GF-D8 (cell line): Measurements from ENCODE around the gene KRTAP17-1.
"Not testable (repeated sequence)": the region's sequence is repeated elsewhere in the genome, so short reads cannot be mapped to it uniquely, and the experiment has no call there.

Source experiments
- DNase-seq: peaks from one replicate; lab custom pipeline; 2025; lab: John Stamatoyannopoulos, UW

KRTAP17-1 gene

GRCh38 chr17:41315204-41315794, at the start of gene KRTAP17-1:
TSS of gene KRTAP17-1 (minus strand) at chr17:41315710. CDS start at chr17:41315650, 60 bp downstream.
- DNase-seq = no peak

GRCh38 chr17:41363881-41364280, 48.4 kb upstream of the KRTAP17-1 start:
- DNase-seq = no peak

DNA sequence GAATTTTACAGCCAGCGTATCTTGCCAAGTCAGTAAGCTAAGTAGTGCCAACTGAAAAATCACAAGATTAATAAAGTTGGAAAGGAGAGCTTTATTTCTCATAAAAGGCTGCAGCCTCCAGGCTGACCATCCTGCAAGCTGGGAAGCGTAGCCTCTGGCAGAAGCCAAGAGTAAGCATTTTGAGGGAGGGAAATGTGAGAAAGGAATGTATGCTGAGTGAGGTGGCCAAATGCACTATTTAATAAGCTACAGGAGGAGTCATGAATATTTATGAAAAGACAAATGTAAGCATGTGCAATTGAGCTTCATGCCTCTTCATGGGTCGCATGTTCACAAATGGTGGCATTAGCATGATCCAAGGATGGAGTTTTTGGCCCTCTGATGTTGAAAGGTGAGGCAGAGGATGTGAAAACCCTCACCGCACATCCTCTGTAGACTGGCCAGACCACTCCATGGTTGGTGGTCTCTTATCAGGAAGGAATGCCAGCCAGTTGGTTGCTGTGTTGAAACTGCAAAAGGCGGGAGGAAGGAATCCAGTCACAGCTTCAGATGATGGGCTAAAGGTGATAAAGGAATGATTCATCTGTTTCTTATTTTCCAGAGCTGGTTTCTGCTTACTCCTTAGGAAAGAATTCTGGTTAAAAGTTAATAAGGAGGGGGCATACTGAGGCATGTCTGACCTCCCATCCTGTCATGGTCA, 44.9 kb upstream of the KRTAP17-1 start:
- no peak for DNase-seq

- DNase-seq = no peak
Measured at GRCh38 chr17:41354536-41354935, 39.0 kb upstream of the KRTAP17-1 start.

GRCh38 chr17:41352597-41353366, 37.3 kb upstream of the KRTAP17-1 start:
- DNase-seq = no peak

DNA sequence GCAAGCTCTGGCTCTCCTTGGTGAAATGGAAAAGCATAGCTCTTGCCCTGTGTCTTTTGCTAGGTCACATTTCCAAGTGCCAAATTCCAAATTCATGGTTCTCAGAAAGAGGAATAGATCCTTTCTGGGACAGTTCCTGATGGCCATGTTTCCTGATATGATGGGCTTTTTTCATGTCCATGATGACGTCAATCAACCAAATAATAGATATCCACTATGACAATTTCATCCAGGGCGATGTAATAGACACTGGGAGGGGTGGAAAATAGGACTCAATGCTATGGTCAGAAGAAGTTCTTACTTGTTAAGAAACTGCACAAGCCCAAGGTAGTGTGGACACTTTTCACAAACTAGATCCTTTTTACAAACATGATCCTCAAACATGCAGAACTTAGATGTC, 35.7 kb upstream of the KRTAP17-1 start:
- no peak for DNase-seq

DNA sequence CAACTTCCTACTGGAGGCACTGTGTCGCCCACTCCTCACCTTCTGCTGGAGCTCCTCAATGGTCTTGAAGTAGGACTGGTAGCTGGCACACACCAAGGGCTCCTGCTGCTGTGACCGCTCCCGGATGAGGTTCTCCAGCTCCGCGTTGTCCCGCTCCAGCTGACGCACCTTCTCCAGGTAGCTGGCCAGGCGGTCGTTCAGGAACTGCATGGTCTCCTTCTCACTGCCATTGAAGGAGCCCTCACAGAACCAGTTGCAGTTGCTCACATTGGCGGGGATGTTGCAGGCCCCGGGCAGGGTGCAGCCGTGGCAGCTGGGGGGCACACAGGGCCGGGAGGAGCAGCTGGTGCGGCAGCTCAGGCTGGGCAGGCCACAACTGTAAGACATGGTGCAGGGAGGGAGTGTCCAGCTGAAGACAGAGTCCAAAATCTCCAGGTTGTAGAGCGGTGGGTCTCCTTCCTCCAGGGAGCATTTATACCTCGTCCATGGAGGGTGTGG, 34.9 kb upstream of the KRTAP17-1 start, which contains the start of gene KRT33A:
Gene KRT33A (minus strand): TSS at position 448 of the 498 bp plus-strand sequence. CDS start 61 bp downstream, at position 387.
- not testable (repeated sequence) for DNase-seq

DNA sequence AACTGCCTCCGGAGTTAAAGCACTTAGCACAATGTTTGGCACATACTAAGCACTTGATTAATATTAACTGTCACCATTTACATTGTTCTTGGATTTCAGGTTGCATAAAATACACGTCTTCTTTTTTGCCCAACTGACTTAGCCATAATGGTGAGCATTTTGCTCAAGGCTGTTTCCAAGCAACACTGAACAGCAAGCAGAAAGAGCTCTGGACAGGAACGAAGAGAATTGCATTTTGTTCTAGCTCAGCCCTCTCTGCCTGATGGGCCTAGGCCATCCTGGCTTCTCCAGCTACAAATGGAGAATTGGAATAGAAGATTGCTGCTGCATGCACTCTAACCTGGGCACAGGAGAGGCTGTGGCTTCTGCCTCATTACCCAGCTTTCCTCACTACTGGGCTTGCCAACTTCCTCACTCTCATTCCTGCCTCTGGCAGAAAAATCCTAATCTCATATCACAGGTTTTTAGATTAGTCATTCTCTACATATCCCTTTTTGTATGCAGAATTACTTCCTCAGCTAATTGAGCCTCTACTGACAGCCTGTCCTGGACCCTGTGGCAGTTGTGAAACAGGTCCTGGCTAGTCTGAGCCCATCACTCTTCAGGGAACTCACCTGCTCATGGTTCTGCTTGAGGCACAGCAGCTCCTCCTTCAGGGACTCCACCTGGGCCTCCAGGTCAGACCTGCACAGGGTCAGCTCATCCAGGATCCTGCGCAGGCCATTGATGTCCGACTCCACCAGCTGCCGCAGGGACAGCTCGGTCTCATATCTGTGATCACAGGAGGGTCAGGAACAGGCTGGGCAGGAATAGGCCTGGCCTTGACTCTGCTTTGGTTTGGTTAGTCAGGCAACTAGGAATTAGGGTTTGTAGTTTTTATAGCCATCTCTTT, 32.6 kb upstream of the KRTAP17-1 start:
- DNase-seq = no peak

- not testable (repeated sequence) for DNase-seq
Measured at GRCh38 chr17:41346421-41346820, 30.9 kb upstream of the KRTAP17-1 start.

DNA sequence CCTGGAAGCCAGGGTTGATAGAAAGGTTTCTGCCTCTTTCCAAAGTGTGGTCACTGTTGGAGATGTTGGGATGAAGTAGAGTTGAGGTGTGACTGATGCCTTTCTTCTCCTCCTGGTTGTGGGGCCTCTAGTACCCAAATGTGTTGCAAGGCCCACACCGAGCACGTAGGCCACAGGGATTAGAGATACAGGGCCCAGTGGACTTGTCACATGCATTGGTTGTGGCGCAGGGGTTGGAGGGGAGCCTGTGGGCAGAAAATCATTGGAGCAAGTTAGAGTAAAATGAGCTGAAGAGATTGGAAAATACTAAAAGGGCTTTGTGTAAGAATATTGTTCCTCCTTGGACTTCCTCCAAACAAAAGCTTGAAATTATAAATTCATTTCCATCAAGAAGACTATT, 30.5 kb upstream of the KRTAP17-1 start:
- no peak for DNase-seq

GRCh38 chr17:41343029-41343428, 27.5 kb upstream of the KRTAP17-1 start:
- DNase-seq = no peak

DNA sequence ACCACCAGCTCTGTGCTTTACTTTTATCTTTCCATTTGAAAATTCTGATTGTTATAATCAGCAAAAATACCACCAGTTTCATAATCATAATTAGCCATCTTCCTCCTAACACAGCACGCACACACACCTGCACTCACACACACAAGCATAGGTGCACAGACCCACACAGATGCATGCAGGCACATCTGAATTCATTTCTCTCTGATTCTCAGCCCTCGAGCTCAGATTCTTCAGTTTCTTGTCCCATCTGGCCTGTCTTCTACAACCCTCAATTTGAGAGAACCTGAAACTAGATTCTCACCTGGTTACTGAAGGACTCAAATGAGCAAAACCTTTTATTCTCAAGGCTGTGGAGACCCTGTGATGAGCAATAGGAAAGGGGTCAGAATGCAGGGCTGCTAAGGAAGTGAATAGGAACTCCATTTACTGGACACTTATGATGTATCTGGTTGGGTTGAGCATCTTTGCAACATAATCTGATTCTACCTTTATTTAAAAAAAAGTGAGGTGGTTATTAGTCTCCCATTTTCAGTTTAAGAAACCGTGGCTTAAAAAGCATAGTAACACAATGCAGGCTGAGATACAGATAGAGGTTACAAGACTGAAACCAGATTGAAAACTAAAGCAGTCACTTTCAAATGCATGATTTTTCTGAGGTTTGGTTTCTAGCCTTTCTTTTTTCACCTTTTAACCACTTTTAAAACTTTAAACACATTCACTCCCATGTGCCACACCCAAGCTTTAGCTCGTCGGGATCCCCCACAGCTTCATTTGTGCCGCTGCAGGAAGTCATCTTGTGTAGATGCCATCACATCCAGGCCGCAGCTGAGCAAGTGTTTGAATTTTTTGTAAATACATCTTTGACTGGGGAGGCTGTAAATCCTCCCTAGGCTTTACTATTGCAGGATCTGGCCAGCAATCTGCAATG, 25.7 kb upstream of the KRTAP17-1 start:
- no peak for DNase-seq

DNA sequence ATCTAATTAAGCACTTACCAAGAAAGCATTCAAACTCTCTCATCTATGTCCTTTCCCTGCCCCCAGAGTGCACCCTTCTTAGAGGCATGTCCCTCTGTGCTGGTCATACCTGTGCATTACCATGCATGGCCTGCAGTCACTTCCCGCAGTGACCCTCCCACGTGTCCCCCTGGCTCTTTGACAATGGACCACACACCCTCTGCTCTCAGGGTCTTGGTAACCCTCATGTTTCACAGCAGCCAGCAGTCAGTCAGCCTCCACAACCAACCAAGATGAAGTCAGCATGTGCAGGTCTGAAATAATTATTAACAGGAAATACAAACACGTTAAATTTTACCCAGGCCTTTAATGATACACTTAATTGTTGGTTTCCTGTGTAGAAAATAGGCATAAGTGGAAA, 25.0 kb upstream of the KRTAP17-1 start:
- DNase-seq = no peak

- no peak for DNase-seq
Measured at GRCh38 chr17:41339571-41340172, 24.2 kb upstream of the KRTAP17-1 start.

DNA sequence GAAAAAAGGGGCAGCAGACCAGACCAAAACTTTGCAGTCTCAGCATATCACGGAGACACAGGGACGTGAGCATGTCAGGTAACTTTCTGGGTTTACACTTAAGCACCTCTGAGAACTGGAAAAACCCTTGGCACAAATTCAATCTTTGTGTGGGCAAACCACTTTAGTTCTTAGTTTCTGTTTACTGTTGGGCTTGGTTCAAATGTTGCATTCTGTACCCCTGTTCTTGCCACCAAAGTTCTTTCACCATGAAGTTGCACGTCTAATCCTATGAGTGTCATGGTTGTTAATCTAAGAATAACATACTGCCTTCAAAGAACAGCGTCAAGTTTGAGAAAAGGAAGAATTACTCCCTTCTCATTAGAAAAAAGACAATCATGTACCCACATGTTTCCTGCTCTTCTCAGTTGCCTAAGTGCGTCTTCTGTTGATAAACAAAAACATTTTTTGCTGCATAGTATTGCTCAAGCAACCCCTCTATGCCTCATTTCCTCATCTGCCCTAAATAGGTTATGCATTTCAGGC, 23.5 kb upstream of the KRTAP17-1 start:
- no peak for DNase-seq

DNA sequence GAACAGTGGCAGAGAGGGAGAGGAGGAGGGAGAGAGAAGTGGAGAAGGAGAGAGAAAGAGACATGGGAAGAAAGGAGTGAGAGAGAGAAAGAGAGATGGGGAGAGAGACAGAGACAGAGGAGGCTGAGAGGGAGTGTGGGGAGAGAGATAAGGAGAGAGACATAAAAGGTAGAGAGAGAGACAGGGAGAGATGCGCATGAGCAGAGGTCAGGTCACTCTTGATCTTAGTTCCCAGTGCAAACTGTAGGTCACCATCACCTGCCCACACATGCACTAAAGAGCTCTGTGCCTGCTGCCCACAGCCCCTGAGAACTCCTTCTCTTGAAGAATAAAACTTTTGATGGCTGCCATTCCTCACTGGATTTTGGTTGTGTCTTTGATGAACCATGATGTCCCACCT, 20.2 kb upstream of the KRTAP17-1 start:
- no peak for DNase-seq

GRCh38 chr17:41334385-41335305, 19.1 kb upstream of the KRTAP17-1 start:
- DNase-seq = no peak

GRCh38 chr17:41333836-41334235, 18.3 kb upstream of the KRTAP17-1 start:
- no peak for DNase-seq

DNA sequence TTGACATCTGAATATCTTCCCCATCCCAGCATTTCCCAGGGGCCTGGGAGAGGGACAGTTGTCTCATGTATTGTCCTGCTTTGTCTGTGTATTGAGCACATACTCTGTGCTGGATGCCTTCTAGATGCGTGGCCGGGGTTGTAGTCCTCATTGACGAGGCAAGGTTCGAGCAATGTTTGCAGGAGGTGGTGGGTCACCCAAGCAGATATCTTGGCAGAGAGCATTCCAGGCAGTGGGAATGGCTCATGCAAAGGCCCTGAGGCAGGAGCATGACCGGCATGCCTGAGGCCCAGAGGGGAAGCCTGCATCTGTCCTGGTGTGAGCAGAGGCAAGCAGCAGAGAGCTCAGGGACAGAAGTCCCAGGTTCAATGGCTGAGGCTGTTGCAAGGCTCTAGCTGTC, 17.6 kb upstream of the KRTAP17-1 start:
- DNase-seq = no peak
